Left colon (tissue), 2 donors: ENCODE results near the gene NR2F2. TPM values are rescaled to one million over a fixed set of nuclear protein-coding genes. Genes with fewer than 3 reads are reported as not detected.
A peak's percentile ranks its signal among the peaks of the same experiment; 100 is the strongest.

Experiments
- ATAC-seq: fragments of 200-7000 bp; cut with Tn5 transposase; one replicate; pipeline ENCODE4 v1.9.1; 2020; ENCODE audit warnings: mild to moderate bottlenecking, moderate library complexity
- DNase-seq, 2 donors: peaks; one replicate each; pipeline ENCODE4 v3.0.0-alpha.2; 2020
- intact Hi-C, 2 donors: fragments of 100-400 bp; cut with DNase I in 1 of 2; cut with micrococcal nuclease in 1 of 2; formaldehyde crosslinking; loops; one replicate each; pipeline versions ENCODE4 v1.11.2 to v1.14.0; 2022; cut with DNase I, micrococcal nuclease
- total RNA-seq, 2 donors: library from RNA; stranded (reverse); fragmentation: NEBNext Ultra II Directional; extraction: Animal tissue kit (Norgen Biotek cat#: 25700); gene quantifications; one replicate each; pipeline ENCODE4 v1.2.1, GENCODE V29; 2021
- donor health status: DM: no; HTN: no; CAD: no.
- donor health status: DM: yes; HTN: yes; CAD: no.

NR2F2 gene
- total RNA-seq, 2 donors from 2014 or later = 24.9 to 35.3 TPM

GRCh38 chr15:96338766-96339618, 8.5 kb downstream of the NR2F2 start:
- ATAC-seq = peak; percentile 18
- no peak for DNase-seq
- intact Hi-C loops = no loop called here

- DNase-seq (no peak), ATAC-seq (no peak)
- intact Hi-C loops = no loop called here
Measured at GRCh38 chr15:96339619-96340347, 9.3 kb downstream of the NR2F2 start.

DNA sequence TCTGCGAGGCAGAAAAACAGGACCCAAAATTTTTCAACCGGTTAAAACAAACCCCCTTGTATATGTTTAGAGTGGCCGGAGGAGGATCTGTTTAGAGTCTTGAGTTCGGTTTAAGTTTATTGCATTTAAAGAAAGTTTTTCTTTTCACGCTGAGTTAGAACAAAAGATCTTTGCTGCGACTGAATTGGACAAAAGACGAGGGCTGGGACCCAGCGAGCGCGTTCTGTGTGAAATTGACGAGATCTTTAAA, 9.8 kb downstream of the NR2F2 start:
- intact Hi-C loops = no loop called here
- ATAC-seq (no peak), DNase-seq (no peak)

DNA sequence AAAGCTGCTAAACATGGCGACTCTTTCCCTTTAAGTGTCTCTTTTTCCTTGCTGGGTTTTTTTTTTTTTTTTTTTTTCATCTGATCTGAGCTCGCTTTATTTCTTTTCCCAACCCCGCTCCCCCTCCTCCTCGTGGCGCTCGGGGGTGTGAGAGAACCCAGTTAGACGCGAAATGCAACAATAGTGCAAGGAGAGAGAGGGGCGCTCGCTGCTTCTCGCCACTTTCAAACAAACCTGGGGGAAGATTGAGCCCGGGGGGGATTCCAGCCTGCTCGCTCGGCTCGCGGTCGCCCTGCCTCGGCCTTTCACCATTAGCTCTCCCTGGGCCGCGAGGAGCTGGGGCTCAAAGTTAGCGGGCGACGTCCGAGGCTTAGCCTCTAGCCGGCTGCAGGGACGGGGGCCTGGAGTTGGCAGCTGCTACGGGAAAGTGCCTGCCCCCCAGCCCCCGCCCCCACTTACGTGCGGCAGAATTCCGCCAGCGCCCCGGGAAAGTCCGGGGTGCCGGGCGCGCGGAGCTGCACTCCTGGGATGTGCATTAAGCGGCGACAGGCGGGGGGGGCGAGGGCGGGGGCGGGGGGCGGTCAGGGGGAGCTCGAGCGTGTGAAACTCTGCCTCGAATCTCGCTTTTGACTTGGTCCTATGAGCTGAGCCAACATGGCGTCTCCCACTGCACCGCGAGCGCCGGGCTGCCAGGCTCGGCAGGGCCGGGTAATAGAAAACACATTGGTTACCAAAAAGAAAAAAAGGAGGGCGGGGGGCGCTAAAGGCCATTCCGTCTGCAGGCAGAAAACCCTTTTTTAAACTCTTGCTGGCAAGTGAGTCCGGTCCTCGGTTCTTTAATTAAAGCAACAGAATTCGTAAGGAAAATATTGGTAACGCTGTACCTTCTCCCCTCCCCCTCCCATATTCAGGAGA, 10.4 kb downstream of the NR2F2 start:
- intact Hi-C loops = no loop called here
- DNase-seq (peak in 1 of 2 donors; percentile 56), ATAC-seq (peak; percentile 43)

GRCh38 chr15:96341513-96342405, 11.3 kb downstream of the NR2F2 start:
- DNase-seq (no peak), ATAC-seq (no peak)
- intact Hi-C loops = no loop called here

DNA sequence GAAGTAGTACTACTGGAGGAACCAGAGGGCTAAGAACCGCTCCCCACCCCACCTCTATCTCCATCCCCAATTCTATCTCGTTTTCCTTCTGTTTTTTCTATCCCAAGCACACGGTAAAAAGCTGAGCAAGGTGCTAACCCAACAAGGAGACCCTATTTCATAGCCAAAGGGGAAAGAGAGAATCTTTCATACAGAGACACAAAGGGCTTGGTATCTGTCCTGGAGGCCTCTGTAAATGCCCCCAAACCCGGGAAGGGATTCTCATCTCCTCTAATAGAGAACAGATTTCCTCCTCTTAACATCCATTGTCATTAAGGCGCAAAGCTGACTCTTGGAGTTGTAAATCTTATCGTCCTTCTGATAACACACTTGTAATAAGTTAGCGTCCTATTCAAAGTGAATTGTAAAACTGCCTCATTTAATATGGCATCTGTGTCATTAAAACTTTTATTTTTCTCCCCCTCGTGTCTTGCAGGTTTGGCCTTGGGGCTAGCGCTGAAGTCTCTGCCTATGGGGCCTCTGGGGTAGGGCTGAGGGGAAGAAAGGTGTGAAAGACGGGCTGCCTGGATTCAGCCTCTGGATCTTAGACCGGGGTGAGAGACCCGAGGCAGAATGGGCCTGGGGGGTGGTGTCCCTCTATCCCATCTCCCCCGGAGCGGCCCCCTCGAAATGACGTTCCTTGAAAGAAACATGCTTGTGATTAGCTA, 12.1 kb downstream of the NR2F2 start:
- intact Hi-C loops = no loop called here
- peak; percentile 21 for ATAC-seq
- no peak for DNase-seq

DNA sequence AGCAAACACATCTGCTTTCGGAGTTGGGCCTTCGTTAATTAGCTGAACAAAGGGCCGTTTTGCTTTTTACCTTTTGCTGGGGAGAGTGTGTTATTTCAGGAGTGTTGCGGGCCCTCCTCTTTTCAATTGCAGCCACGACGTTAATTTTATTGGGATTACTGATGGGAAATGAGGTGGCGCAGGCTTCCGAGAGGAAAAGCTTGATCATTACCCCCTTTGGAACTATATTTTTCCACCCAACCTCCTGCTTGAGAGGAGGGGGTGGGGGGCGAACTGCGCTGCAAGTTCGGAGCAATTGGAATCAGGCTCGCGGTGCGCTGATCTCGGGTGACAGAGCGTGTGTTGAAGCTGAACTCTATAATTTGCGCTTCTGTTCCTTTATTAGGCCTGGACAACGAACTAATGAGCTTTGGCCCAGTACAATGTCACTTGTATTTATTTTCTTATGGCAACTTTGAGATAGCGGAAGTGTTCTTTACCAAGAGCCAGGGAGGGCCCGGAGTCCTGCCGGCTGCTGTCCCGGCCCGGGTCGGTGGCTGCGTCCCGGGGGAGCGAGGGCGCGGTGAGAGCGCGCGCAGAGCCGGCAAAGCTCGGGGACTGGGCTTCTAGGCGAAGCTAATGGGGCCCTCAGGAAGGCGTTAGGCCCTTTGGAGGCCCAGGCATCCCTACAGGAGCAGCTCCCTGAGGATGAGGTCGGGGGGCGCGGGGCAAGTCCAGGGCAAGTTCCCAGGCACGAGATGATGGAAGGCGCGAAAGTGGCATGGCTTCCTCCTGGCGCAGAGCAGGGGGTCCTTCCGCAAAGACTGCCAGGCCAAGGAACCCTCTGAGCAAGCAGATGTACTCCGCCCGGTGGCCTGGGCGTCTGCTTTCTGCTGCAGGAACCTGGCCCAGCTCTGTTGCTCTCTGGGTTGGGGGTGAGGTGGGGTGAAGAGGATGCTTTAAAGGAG, 12.9 kb downstream of the NR2F2 start:
- ATAC-seq (no peak), DNase-seq (peak in 1 of 2 donors; percentile 6)
- intact Hi-C loops = no loop called here

DNA sequence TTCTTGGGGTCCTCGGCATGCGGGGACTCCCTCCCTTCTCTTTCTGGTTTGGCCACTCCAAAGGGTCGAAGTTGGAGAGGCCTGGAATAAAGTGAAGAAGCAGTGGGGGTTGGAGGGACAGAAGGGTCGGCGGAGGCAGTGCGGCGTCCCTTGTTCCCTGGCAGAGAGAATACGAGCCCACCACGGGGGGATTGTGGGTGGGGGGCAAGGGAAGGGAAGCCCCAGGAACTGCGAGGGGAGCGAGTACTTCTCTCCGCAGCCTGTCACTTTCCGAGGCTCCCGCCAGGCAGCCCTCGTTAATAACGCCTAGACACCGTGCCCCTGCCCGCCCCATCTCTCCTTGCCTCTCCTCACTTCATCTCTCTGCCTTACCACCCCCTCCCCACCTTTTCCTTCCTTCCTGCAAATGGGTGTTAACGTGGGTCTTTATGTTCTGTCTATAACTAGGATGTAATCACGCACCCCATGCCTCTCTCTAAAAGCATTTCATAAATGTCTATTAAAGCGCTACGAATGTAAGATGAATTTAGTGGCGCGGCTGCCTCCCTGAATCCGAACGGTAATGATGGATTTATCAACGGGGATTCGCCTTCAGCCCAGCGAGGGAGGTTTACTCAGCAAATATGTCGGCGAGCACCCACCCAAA, 13.7 kb downstream of the NR2F2 start:
- no peak for ATAC-seq
- intact Hi-C loops = no loop called here
- no peak for DNase-seq

DNA sequence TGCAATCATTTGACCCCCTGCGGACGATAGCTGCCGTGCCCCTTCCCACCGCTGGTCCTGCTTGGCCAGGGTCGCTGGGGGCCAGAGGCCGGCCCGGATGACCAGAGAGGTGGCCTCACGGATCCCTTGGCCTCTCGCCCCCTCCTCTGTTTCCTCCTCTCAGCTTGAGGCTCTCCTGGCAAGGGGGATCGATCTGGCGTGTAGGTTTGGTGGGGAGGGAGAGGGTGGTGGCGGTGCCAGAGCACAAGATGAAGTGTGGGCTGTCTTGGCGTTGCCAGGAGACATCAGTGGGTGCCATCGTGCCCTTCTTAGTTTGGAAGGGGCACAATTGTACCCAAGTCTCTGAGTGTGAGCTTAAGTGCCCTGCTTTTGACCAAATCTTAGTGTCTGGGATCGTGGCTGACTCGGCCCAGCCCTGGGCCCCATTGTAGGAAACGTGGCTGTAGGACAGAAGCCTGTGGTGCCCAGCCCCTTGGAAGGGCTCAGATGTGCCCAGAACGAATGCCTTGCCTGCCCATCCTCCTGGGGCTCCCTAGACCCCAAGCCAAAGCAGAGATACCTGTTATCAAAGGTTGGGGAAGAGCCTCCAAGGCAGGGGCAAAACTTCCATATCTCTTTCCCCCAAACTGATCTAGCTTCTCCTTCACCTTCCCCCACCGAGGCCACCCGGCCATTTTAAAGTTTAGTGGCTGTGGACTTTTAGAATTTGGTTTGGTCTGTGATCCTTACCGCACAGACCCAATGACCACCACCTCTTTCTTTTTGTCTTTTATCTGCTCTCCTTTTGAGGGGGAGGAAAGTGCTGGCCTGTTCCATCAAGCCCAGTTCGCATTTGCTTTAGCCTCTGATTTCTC, 14.4 kb downstream of the NR2F2 start:
- ATAC-seq (no peak), DNase-seq (peak in 1 of 2 donors; percentile 5)
- intact Hi-C loops = no loop called here

DNA sequence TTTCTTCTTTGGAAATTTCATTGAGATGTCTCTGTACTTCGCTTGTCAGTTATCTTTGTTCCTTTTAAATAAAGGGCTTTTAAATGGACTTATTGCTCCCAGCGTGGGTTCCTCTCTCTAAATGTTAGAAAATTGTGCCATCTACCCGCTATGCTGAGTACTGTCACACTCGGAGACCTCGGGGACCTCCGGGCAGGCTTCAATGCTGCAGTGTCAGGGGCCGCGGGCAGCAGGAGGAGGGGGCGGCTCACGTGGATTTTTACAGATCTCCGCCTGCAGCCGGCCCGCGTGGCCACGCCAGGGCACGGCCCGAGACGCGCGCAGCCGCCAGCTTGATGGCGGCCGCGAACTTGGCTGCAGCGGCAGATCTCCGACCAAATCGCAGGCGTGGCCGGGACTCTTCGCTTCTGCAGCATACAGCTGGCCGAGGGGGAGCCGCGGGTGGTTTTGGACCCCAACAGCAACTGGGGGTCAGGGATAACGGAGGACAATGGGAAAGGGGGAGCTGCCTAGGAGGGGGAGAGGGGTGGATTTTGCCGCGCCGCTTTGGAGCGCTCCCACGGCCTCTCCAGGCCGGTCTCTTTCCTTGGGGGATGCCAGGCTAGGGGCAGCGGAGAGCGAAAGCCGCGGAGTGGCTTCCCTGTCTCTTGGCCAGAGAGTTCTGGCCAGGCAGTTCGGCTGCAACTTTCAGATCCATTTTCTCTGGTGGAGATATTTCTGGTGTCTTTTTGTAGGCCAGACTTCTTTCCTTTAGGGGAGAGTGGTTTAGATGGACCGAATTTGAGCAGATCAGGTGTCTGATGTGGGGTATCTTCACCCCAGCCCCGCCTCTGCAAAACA, 15.3 kb downstream of the NR2F2 start:
- DNase-seq = peak in 1 of 2 donors; percentile 55
- ATAC-seq = peak; percentile 70
- intact Hi-C loops = no loop called here

DNA sequence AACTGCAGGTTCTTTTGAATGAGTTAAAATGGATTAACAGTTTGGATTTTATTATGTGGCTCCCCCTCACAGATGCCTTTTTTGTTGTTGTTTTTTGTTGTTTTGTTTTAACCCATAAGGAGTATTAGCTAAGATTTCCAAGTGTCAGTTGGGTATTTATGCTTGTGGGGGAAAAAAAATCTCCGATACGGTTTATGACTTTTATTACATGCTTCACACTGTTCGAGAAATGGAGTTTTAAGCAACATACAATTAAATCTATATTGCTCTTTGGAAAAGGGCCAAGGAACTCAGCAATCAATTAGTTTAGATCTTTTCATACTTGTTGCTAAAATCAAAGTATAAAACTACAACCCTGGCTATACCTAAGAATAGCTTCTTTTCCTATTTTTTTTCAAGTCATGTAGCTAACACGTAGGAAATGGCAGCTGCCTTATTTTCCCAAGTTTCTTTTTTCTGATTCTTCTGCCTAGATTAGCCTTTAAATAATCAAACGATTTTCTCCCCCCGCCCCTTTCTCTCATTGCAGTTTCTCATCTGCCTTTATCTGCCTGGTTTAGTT, 16.0 kb downstream of the NR2F2 start:
- intact Hi-C loops = no loop called here
- ATAC-seq (no peak), DNase-seq (no peak)

DNA sequence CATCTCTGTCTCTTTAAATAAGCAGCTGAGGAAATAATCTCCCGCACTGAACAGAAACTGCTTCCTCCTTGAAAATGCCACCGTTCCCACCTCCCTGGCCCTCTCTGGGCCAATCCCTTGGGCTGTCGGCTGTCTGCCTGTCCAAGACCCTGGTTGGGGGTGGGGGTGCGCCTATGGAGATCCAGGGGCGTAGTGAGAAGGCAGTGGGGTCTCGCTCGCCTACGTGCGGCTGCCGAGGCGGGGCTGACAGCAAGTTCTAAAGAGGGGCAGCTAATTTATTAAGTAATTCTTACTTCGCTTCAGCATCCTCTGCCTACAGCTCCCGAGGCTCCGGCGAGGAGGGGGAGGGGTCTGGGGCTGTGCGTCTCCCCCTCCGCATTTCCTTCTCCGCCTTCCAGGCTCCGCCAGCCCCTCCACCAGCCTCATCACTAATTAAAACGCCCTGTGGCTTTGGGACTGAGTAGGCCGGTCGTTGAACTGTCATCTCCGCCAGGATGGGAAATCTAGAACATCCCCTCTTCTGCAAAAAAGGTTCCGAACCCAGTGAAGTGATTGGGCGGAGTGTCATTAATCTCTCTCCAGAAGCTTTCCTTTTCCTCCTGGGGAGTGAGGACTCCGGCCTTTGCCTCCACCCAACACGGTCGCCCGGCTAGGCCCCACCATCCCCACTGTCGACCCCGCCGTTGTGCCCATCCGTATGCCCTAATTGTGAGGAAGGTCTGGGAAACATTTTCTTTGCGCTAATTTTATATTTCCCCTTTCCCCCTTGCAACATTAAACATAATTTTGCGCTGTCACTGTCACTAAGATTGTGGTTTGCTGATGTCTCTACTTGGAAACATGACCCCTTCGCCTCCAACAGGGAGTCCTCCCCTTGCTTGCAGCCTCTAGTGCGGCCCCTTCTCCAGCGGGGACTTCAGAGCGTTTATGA, 16.9 kb downstream of the NR2F2 start:
- intact Hi-C loops = no loop called here
- no peak for ATAC-seq
- peak in 1 of 2 donors; percentile 15 for DNase-seq
